Stimulated activated CD8-positive, alpha-beta memory T cell treated with anti-CD3 and anti-CD28 coated beads, Interleukin-4, amount 100 ng/mL, for 24 hours (primary cell): ENCODE measurements around the gene TECTB.
"Not testable (repeated sequence)": the region's sequence is repeated elsewhere in the genome, so short reads cannot be mapped to it uniquely, and the experiment has no call there.

Experiments
- DNase-seq: peaks from one replicate; pipeline ENCODE4 v3.0.0-alpha.2; 2020; ENCODE audit warnings: low read depth

TECTB gene

GRCh38 chr10:112283100-112283499 is at the start of gene TECTB:
Gene TECTB (plus strand): TSS chr10:112283400. CDS start chr10:112283735, 335 bp downstream.
- no peak for DNase-seq

GRCh38 chr10:112235141-112235540 is 48.1 kb upstream of the TECTB start:
- no peak for DNase-seq

- no peak for DNase-seq
These were observed 47.3 kb upstream of the TECTB start for GRCh38 chr10:112235920-112236319.

GRCh38 chr10:112236486-112236885 is 46.7 kb upstream of the TECTB start:
- DNase-seq = no peak

GRCh38 chr10:112239347-112239746 is 43.9 kb upstream of the TECTB start:
- DNase-seq = no peak

- no peak for DNase-seq
These were observed 42.8 kb upstream of the TECTB start for GRCh38 chr10:112240441-112240840.

GRCh38 chr10:112241651-112242341 is 41.4 kb upstream of the TECTB start:
- no peak for DNase-seq

- no peak for DNase-seq
These were observed 40.4 kb upstream of the TECTB start for GRCh38 chr10:112242769-112243168.

GRCh38 chr10:112243713-112244112 is 39.5 kb upstream of the TECTB start:
- DNase-seq = no peak

- DNase-seq = no peak
These were observed 39.0 kb upstream of the TECTB start for GRCh38 chr10:112244197-112244596.

GRCh38 chr10:112247791-112248190 is 35.4 kb upstream of the TECTB start:
- DNase-seq = no peak

- no peak for DNase-seq
These were observed 34.5 kb upstream of the TECTB start for GRCh38 chr10:112248584-112249295.

- no peak for DNase-seq
These were observed 33.5 kb upstream of the TECTB start for GRCh38 chr10:112249722-112250121.

GRCh38 chr10:112250555-112250954 is 32.6 kb upstream of the TECTB start:
- DNase-seq = no peak

GRCh38 chr10:112251238-112251637 is 32.0 kb upstream of the TECTB start:
- DNase-seq = not testable (repeated sequence)

GRCh38 chr10:112258407-112258806 is 24.8 kb upstream of the TECTB start:
- no peak for DNase-seq

- DNase-seq = no peak
These were observed 23.5 kb upstream of the TECTB start for GRCh38 chr10:112259688-112260087.

GRCh38 chr10:112260831-112261230 is 22.4 kb upstream of the TECTB start:
- DNase-seq = no peak

- DNase-seq = no peak
These were observed 21.8 kb upstream of the TECTB start for GRCh38 chr10:112261281-112261822.

GRCh38 chr10:112262546-112262945 is 20.7 kb upstream of the TECTB start:
- DNase-seq = no peak

- DNase-seq = no peak
These were observed 17.5 kb upstream of the TECTB start for GRCh38 chr10:112265745-112266144.

GRCh38 chr10:112269266-112269665 is 13.9 kb upstream of the TECTB start:
- DNase-seq = no peak

GRCh38 chr10:112271982-112272381 is 11.2 kb upstream of the TECTB start:
- DNase-seq = no peak
